Dermis microvascular lymphatic vessel endothelial cell (primary cell): Measurements from ENCODE around the gene PLK5. TPM values are rescaled to one million over a fixed set of nuclear protein-coding genes. Genes with fewer than 3 reads are reported as not detected.
A peak's percentile ranks its signal among the peaks of the same experiment; 100 is the strongest.
"Not testable (repeated sequence)": the region's sequence is repeated elsewhere in the genome, so short reads cannot be mapped to it uniquely, and the experiment has no call there.

Source experiments
- DNase-seq, 2 donors: peaks; one replicate each; pipeline versions ENCODE4 v3.0.0 to v3.0.0-alpha.2; 2010; ENCODE audit warnings: low read depth in 2 of 2
- total RNA-seq: library from RNA; depleted of rRNA; stranded (reverse); fragments of >200 nt; gene quantifications from 2 replicates; pipeline ENCODE4 v1.2.1, GENCODE V29; 2014

Gene PLK5
- total RNA-seq, 1 donor from 2014 or later, result not detected

DNA sequence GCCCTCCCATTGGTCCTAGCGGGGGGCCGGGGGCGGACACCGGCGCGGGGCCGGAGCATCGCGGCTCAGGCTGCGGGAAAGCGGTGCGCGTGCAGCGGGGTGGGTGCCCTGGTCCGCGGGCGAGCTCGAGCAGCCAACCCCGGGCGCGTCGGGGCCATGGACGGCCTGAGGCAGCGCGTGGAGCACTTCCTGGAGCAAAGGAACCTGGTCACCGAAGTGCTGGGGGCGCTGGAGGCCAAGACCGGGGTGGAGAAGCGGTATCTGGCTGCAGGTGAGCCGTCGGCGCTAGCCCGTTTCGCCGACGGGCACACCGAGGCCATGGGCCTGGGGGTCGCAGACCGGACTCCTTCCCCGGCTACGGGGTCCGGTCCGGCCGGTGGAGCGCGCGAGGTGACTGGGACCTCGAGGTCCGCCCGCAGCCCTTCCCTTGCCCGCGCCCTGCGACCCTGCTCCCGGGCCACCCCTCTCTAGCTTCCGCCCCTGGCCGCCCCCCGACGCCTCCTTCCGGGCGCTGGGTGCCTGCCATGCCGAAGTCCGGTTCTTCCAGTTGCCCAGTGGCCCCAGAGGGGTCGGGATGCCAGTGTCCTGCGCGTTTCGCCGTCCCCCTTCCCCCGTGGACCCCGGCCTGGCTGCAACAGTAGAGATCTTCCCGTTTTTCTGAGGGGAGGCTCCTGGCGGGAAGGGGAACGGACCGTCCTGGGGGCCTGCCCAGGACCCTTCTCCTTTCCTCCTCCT is 32.6 kb upstream of the PLK5 start, which contains the start of gene REEP6:
Gene REEP6 (plus strand): TSS at position 68 of the 735 bp plus-strand sequence. CDS start 89 bp downstream, at position 157.
- no peak for DNase-seq

DNA sequence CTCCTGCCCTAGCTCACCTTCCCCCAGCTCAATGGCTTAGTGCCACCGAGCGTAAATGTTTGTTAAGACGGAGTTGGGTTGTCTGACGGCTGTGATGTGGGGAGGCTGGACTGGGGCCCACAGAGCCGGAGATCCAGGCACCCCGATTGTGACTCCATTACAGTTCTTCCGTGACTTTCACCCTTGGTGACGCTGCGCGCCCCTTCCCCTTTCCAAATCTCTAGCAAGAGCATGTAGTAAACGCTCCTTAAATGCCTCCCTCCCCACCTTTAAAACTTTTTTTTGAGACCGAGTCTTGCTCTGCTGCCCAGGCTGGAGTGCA is 32.1 kb upstream of the PLK5 start:
- DNase-seq, result no peak

GRCh38 chr19:1492474-1493006 is 31.3 kb upstream of the PLK5 start:
- DNase-seq, result peak in 1 of 2 donors; percentile 16

- no peak for DNase-seq
These were observed 29.6 kb upstream of the PLK5 start for GRCh38 chr19:1494115-1494815.

- DNase-seq, result no peak
These were observed 28.7 kb upstream of the PLK5 start for GRCh38 chr19:1495051-1495798.

DNA sequence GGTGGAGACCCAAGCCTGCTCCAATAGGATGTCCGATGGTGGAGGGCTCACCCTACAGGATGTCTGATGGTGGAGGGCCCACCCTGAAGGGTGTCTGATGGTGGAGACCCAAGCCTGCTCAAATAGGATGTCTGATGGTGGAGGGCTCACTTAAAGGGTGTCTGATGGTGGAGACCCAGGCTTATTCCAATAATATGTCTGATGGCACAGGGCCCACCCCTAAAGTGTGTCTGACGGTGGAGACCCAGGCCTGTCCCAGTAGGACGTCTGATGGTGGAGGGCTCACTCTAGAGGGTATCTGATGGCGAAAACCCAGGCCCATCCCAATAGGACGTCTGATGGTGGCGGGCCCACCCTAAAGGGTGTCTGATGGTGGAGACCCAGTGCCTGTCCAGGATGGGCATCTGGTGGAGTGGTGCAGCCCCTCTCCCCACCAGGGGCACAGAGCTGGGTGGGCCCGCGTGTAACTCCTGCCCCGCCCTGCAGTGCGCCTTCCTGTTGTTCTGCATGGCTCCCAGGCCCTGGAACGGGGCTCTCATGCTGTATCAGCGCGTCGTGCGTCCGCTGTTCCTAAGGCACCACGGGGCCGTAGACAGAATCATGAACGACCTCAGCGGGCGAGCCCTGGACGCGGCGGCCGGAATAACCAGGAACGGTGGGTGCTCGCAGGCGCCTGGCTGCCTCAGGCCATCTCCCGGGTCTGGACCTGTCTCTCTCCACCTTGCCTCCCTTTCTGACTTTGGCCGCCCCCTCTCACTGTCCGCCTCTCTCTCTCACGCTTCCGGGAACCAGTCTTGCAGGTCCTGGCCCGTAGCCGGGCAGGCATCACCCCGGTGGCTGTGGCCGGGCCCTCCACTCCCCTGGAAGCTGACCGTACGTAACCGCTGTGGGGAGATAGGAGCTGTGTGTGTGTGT is 27.8 kb upstream of the PLK5 start:
- no peak for DNase-seq

DNA sequence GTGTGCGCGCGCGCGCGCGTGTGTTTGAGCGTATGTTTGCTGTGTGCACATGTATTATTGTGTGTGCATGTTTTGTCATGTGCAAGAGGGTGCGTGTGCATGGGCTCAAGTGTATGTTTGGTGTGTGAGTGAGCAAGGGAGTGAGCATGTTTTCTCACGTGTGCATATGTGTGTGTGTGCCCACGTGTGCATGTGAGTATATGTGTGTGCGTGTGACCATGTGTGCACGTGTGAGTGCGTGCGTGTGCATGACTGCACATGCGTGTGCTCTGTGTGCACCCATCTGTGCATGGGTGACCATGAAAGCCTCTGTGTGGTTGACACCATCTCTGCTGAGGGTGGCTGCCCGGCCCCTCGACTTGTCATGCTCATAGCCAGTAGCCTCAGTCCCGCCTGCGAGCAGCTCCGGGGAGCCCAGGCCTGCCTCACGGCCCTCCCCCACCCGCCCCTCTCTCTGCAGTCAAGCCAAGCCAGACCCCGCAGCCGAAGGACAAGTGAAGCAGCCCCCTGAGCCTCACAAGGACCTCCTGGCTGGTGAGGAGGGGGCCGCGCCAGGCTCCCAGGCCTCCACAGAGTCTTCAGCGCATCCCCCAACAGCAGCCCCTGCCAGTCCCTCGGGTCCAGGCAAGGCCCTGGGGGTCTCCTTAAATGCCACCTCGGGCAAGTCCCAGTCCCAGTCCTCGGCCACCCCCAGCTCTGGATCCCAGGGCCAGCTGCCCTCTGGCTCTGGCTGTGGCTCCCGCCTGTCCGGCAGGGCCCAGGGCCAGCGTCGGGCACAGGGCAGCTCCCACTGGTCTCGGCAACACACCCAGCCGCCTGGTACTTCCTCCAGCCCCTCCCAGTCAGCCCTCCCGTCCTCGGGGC is 26.9 kb upstream of the PLK5 start:
- no peak for DNase-seq

DNA sequence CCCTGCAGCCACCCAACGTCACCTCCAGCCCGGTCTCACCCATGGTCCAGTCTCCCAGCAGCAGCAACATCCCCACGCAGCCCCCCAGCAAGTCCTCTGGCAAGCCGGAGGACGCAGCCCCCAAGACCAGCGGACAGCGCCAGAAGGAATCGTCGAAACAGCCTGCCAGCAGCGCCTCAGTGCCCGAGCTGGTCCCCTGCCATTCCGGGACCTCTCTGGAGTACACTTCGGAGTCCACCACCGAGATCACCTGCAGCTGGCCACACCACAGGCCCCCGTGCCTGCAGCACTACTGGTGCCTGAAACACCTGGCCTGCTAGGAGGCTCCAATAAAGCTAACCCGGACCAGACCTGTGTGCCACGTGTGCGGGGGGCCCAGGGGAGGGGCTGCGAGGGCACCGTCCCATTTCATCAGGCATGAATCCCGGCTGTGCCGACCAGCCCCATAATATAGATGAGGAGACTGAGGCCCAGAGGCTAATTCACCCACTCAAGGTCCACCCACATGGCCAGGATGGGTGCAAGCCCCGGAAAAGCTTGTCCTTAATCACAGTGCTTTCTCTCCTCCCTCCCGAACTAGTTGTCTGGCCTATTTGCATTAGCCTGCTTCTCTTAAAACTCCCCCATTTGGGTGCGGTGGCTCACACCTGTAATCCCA is 26.2 kb upstream of the PLK5 start:
- no peak for DNase-seq

DNA sequence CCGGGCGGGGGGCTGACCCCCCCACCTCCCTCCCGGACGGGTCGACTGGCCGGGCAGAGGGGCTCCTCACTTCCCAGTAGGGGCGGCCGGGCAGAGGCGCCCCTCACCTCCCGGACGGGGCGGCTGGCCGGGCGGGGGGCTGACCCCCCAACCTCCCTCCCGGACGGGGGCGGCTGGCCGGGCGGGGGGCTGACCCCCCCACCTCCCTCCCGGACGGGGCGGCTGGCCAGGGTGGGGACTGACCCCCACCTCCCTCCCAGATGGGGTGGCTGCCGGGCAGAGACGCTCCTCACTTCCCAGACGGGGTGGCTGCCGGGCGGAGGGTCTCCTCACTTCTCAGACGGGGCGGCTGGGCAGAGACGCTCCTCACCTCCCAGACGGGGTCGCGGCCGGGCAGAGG is 24.6 kb upstream of the PLK5 start:
- not testable (repeated sequence) for DNase-seq

- no peak for DNase-seq
These were observed 22.7 kb upstream of the PLK5 start for GRCh38 chr19:1501200-1501595.

- no peak for DNase-seq
These were observed 21.3 kb upstream of the PLK5 start for GRCh38 chr19:1502433-1503088.

- peak in 1 of 2 donors; percentile 33 for DNase-seq
These were observed 20.6 kb upstream of the PLK5 start for GRCh38 chr19:1503089-1503924.

- DNase-seq, result no peak
These were observed 19.7 kb upstream of the PLK5 start for GRCh38 chr19:1503925-1504773.

DNA sequence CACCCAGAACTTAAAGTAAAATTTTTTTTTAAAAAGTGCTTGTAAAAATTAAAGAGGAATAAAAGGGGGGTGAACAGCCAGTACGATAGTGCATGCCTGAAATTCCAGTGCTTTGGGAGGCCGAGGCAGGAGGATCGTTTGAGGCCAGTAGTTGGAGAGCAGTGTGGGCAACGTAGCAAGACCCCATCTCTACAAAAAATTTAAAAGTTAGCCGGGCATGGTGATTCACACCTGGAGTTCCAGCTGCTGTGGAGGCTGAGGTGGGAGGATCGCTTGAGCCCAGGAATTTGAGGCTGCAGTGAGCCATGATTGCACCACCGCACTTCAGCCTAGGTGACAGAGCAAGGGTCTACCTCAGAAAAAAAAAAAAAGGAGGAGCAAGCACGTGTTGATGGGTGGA is 18.9 kb upstream of the PLK5 start:
- DNase-seq, result no peak

- DNase-seq, result no peak
These were observed 17.6 kb upstream of the PLK5 start for GRCh38 chr19:1505991-1506881.

GRCh38 chr19:1507192-1507660 is 16.7 kb upstream of the PLK5 start:
- no peak for DNase-seq
